GM21390 (cell line): ENCODE data around the gene CEBPG.

ENCODE experiments used
- ATAC-seq: cut with Tn5 transposase; IDR thresholded peaks from one replicate; pipeline ENCODE4 v1.9.1; 2021; ENCODE audit not compliant: unreplicated experiment

CEBPG gene

GRCh38 chr19:33381101-33381500 lies 7.6 kb downstream of the CEBPG start:
- ATAC-seq, result no peak

GRCh38 chr19:33382006-33382405 lies 8.5 kb downstream of the CEBPG start:
- no peak for ATAC-seq

- no peak for ATAC-seq
Measured at GRCh38 chr19:33382982-33383381, 9.5 kb downstream of the CEBPG start.

GRCh38 chr19:33383720-33384292 lies 10.3 kb downstream of the CEBPG start:
- ATAC-seq, result no peak

- ATAC-seq, result no peak
Measured at GRCh38 chr19:33384983-33385382, 11.5 kb downstream of the CEBPG start.

GRCh38 chr19:33385956-33386355 lies 12.4 kb downstream of the CEBPG start:
- no peak for ATAC-seq

- ATAC-seq, result no peak
Measured at GRCh38 chr19:33386361-33386858, 12.9 kb downstream of the CEBPG start.

GRCh38 chr19:33387351-33388230 lies 14.1 kb downstream of the CEBPG start:
- no peak for ATAC-seq

- ATAC-seq, result no peak
Measured at GRCh38 chr19:33388231-33388724, 14.8 kb downstream of the CEBPG start.

GRCh38 chr19:33388725-33389420 lies 15.4 kb downstream of the CEBPG start:
- ATAC-seq, result no peak

- no peak for ATAC-seq
Measured at GRCh38 chr19:33389421-33390100, 16.1 kb downstream of the CEBPG start.

GRCh38 chr19:33390101-33390907 lies 16.8 kb downstream of the CEBPG start:
- ATAC-seq, result no peak

- no peak for ATAC-seq
Measured at GRCh38 chr19:33390908-33391630, 17.6 kb downstream of the CEBPG start.

- ATAC-seq, result no peak
Measured at GRCh38 chr19:33391631-33392249, 18.2 kb downstream of the CEBPG start.

- ATAC-seq, result no peak
Measured at GRCh38 chr19:33392341-33393285, 19.1 kb downstream of the CEBPG start.

- no peak for ATAC-seq
Measured at GRCh38 chr19:33393286-33394005, 19.9 kb downstream of the CEBPG start.

- no peak for ATAC-seq
Measured at GRCh38 chr19:33394006-33394722, 20.7 kb downstream of the CEBPG start.
